H9 (cell line): ENCODE data around the gene STAT1. TPM values are rescaled to one million over a fixed set of nuclear protein-coding genes. Genes with fewer than 3 reads are reported as not detected.
A peak's percentile ranks its signal among the peaks of the same experiment; 100 is the strongest.

ENCODE experiments used
- DNase-seq: peaks from one replicate; pipeline ENCODE4 v3.0.0-alpha.2; 2017
- H2AFZ ChIP-seq: one replicate; pipeline ENCODE4 v1.6.1; 2013; ENCODE audit warnings: mild to moderate bottlenecking, low read length, control low read depth, moderate library complexity
- H2AK5ac ChIP-seq: 2 replicates; pipeline ENCODE4 v1.6.1; 2013; ENCODE audit warnings: low read length, control low read depth, mixed read lengths; ENCODE audit not compliant: insufficient read length
- H2BK120ac ChIP-seq: one replicate; pipeline ENCODE4 v1.6.1; 2013; ENCODE audit warnings: low read depth, mild to moderate bottlenecking, low read length, control low read depth, inconsistent platforms; ENCODE audit not compliant: poor library complexity, severe bottlenecking
- H2BK12ac ChIP-seq: 2 replicates; pipeline ENCODE4 v1.6.1; 2013; ENCODE audit warnings: low read length, control low read depth, mixed read lengths, low read depth; ENCODE audit not compliant: insufficient read length
- H2BK15ac ChIP-seq: 2 replicates; pipeline ENCODE4 v1.6.1; 2013; ENCODE audit warnings: low read depth, low read length, control low read depth
- H2BK20ac ChIP-seq: one replicate; pipeline ENCODE4 v1.6.1; 2013; ENCODE audit warnings: low read depth, mild to moderate bottlenecking, low read length, control low read depth, inconsistent platforms; ENCODE audit not compliant: poor library complexity, severe bottlenecking
- H2BK5ac ChIP-seq: 2 replicates; pipeline ENCODE4 v1.6.1; 2013; ENCODE audit warnings: low read length, control low read depth, mixed read lengths; ENCODE audit not compliant: insufficient read length
- H3K14ac ChIP-seq: 2 replicates; pipeline ENCODE4 v1.6.1; 2013; ENCODE audit warnings: low read length, control low read depth; ENCODE audit not compliant: insufficient read depth
- H3K18ac ChIP-seq: 2 replicates; pipeline ENCODE4 v1.6.1; 2013; ENCODE audit warnings: low read depth, mild to moderate bottlenecking, mixed read lengths, low read length, control low read depth; ENCODE audit not compliant: insufficient read length
- H3K23ac ChIP-seq: 2 replicates; pipeline ENCODE4 v1.6.1; 2013; ENCODE audit warnings: low read length, control low read depth, mixed read lengths, low read depth; ENCODE audit not compliant: insufficient read length
- H3K23me2 ChIP-seq: 2 replicates; pipeline ENCODE4 v1.6.1; 2013; ENCODE audit warnings: low read depth, mild to moderate bottlenecking, mixed read lengths, low read length, control low read depth; ENCODE audit not compliant: insufficient read length, poor library complexity, severe bottlenecking
- H3K27ac ChIP-seq: 2 replicates; pipeline ENCODE4 v1.5.1; 2013; ENCODE audit warnings: low read length, control low read depth, mixed read lengths, low read depth; ENCODE audit not compliant: insufficient read length
- H3K27me3 ChIP-seq: 2 replicates; pipeline ENCODE4 v1.6.1; 2013; ENCODE audit warnings: low read length, control low read depth, inconsistent platforms; ENCODE audit not compliant: insufficient read depth
- H3K4ac ChIP-seq: 2 replicates; pipeline ENCODE4 v1.6.1; 2013; ENCODE audit warnings: low read depth, mild to moderate bottlenecking, control low read depth, inconsistent platforms, low read length, moderate library complexity
- H3K4me1 ChIP-seq: 2 replicates; pipeline ENCODE4 v1.6.1; 2013; ENCODE audit warnings: low read length, control low read depth, inconsistent platforms; ENCODE audit not compliant: insufficient read depth
- H3K4me2 ChIP-seq: 2 replicates; pipeline ENCODE4 v1.6.1; 2013; ENCODE audit warnings: low read length, control low read depth, mixed read lengths; ENCODE audit not compliant: insufficient read length, insufficient read depth
- H3K56ac ChIP-seq: 2 replicates; pipeline ENCODE4 v1.6.1; 2013; ENCODE audit warnings: low read depth, mild to moderate bottlenecking, mixed read lengths, low read length, control low read depth; ENCODE audit not compliant: insufficient read length
- H3K79me1 ChIP-seq: 2 replicates; pipeline ENCODE4 v1.6.1; 2013; ENCODE audit warnings: low read depth, mild to moderate bottlenecking, moderate library complexity, low read length, control low read depth, inconsistent platforms; ENCODE audit not compliant: insufficient read depth, poor library complexity, severe bottlenecking
- H3K79me2 ChIP-seq: 2 replicates; pipeline ENCODE4 v1.6.1; 2013; ENCODE audit warnings: low read length, control low read depth, inconsistent platforms; ENCODE audit not compliant: insufficient read depth
- H3K9ac ChIP-seq: 2 replicates; pipeline ENCODE4 v1.6.1; 2013; ENCODE audit warnings: low read length, control low read depth, mixed read lengths; ENCODE audit not compliant: insufficient read length; ENCODE audit errors: extremely low read depth
- H3K9me3 ChIP-seq: one replicate; pipeline ENCODE4 v1.6.1; 2013; ENCODE audit warnings: low read depth, low read length, inconsistent platforms; ENCODE audit not compliant: control insufficient read depth
- H3T11ph ChIP-seq: one replicate; pipeline ENCODE4 v1.6.1; 2013; ENCODE audit warnings: mild to moderate bottlenecking, low read length, control low read depth, inconsistent platforms
- H4K20me1 ChIP-seq: one replicate; pipeline ENCODE4 v1.6.1; 2013; ENCODE audit not compliant: control insufficient read depth, insufficient read length, insufficient read depth
- H4K5ac ChIP-seq: 2 replicates; pipeline ENCODE4 v1.6.1; 2013; ENCODE audit warnings: low read depth, mild to moderate bottlenecking, mixed read lengths, low read length, control low read depth; ENCODE audit not compliant: insufficient read length
- H4K8ac ChIP-seq: replicated peaks from 2 replicates; pipeline ENCODE4 v1.6.1; 2013; ENCODE audit warnings: low read length, control low read depth, mixed read lengths, low read depth; ENCODE audit not compliant: insufficient read length
- H4K91ac ChIP-seq: 2 replicates; pipeline ENCODE4 v1.6.1; 2013; ENCODE audit warnings: low read depth, mild to moderate bottlenecking, moderate library complexity, mixed read lengths, low read length, control low read depth; ENCODE audit not compliant: insufficient read length
- H3K27ac Mint-ChIP-seq, 3 experiments: 2 replicates in 2 of 3; 3 replicates in 1 of 3; pipeline ENCODE4 v1.8.0; 2020 to 2021; ENCODE audit warnings: mixed read lengths in 3 of 3, mild to moderate bottlenecking in 1 of 3, moderate library complexity in 1 of 3
- H3K27me3 Mint-ChIP-seq: 2 replicates; pipeline ENCODE4 v1.8.0; 2021; ENCODE audit warnings: low read depth, mild to moderate bottlenecking, moderate library complexity, mixed read lengths
- H3K36me3 Mint-ChIP-seq, 3 experiments: 2 replicates in 2 of 3; 3 replicates in 1 of 3; pipeline ENCODE4 v1.8.0; 2020 to 2021; ENCODE audit warnings: low read depth in 3 of 3, mixed read lengths in 3 of 3; ENCODE audit not compliant: insufficient read depth in 1 of 3
- H3K4me1 Mint-ChIP-seq, 2 experiments: 2 replicates each; pipeline ENCODE4 v1.8.0; 2020; ENCODE audit warnings: mixed read lengths in 2 of 2
- H3K4me3 Mint-ChIP-seq, 2 experiments: 2 replicates in 1 of 2; 3 replicates in 1 of 2; pipeline ENCODE4 v1.8.0; 2020 to 2021; ENCODE audit warnings: mild to moderate bottlenecking in 2 of 2, mixed read lengths in 2 of 2, moderate library complexity in 1 of 2
- H3K9me3 Mint-ChIP-seq, 2 experiments: 2 replicates in 1 of 2; 3 replicates in 1 of 2; pipeline ENCODE4 v1.8.0; 2020; ENCODE audit warnings: mild to moderate bottlenecking in 2 of 2, mixed read lengths in 2 of 2, moderate library complexity in 1 of 2
- CTCF ChIP-seq: fragments of 200-600 bp; sonication (generic); conservative IDR thresholded peaks from 3 replicates; pipeline ENCODE4 v1.8.0; 2021; ENCODE audit warnings: antibody characterized with exemption, mild to moderate bottlenecking
- total RNA-seq: library from RNA; stranded (reverse); gene quantifications from 2 replicates; pipeline ENCODE4 v1.2.1, GENCODE V29; 2021

Gene STAT1
- total RNA-seq, 1 experiment from 2014 or later, result 48.1 TPM

GRCh38 chr2:190933361-190933760 is 80.6 kb downstream of the STAT1 start:
- no peaks in the 10 kb centered on the region for H3K9me3 ChIP-seq
- H2BK20ac ChIP-seq, result no peak overlapping the region
- peaks cover 16 to 45% of the 10 kb centered on the region in 2 experiments for H3K4me1 Mint-ChIP-seq
- H4K8ac ChIP-seq, result no peak overlapping the region
- TF ChIP-seq CTCF, result no peak
- H3K56ac ChIP-seq, result no peak overlapping the region
- H4K20me1 ChIP-seq, result no peaks in the 10 kb centered on the region
- H3K27ac ChIP-seq, result no peak overlapping the region
- no peak overlapping the region for H3K14ac ChIP-seq
- no peaks in the 10 kb centered on the region for H3K23me2 ChIP-seq
- no peaks in the 10 kb centered on the region for H3K27me3 ChIP-seq
- H2BK120ac ChIP-seq, result no peak overlapping the region
- H3K4me1 ChIP-seq, result peaks cover 2% of the 10 kb centered on the region; the same call in 1 of the 2 replicates
- DNase-seq, result no peak
- peak overlapping the region in 1 of 3 experiments; percentile 76; a peak in 1 of 7 replicates for H3K27ac Mint-ChIP-seq
- H3K79me1 ChIP-seq, result no peaks in the 10 kb centered on the region
- H3K27me3 Mint-ChIP-seq, result no peaks in the 10 kb centered on the region
- no peak overlapping the region for H2AK5ac ChIP-seq
- no peak overlapping the region for H3T11ph ChIP-seq
- no peak overlapping the region for H4K91ac ChIP-seq
- no peak overlapping the region for H3K4me3 Mint-ChIP-seq
- H2BK5ac ChIP-seq, result no peak overlapping the region
- H3K18ac ChIP-seq, result no peak overlapping the region
- H3K4me2 ChIP-seq, result no peak overlapping the region
- no peak overlapping the region for H3K9ac ChIP-seq
- H4K5ac ChIP-seq, result no peak overlapping the region
- H2AFZ ChIP-seq, result no peak overlapping the region
- no peak overlapping the region for H2BK15ac ChIP-seq
- H3K9me3 Mint-ChIP-seq, result no peaks in the 10 kb centered on the region
- H3K79me2 ChIP-seq, result no peaks in the 10 kb centered on the region
- peaks cover 8 to 15% (median 14%) of the 10 kb centered on the region in 3 experiments; a peak in 6 of 7 replicates for H3K36me3 Mint-ChIP-seq
- no peak overlapping the region for H3K23ac ChIP-seq
- H3K4ac ChIP-seq, result no peak overlapping the region
- H2BK12ac ChIP-seq, result no peak overlapping the region
